K562 (cell line): ENCODE results near the gene DNAJB12. TPM values are rescaled to one million over a fixed set of nuclear protein-coding genes. Genes with fewer than 3 reads are reported as not detected.

Source experiments
- CBX1 ChIP-seq: sonication (generic); IDR thresholded peaks from 2 replicates; pipeline ENCODE4 v1.6.1; 2016; ENCODE audit warnings: antibody characterized with exemption, low read depth, mild to moderate bottlenecking
- CCNT2 ChIP-seq: IDR thresholded peaks from 2 replicates; pipeline ENCODE4 v1.6.1; 2011; ENCODE audit warnings: borderline replicate concordance, low read depth, mild to moderate bottlenecking, moderate library complexity, mixed read lengths, low read length; ENCODE audit not compliant: insufficient read length; ENCODE audit errors: extremely low read depth
- ELF2 ChIP-seq: fragments of 250-450 bp; sonication (Bioruptor Pico); IDR thresholded peaks from 2 replicates; pipeline ENCODE4 v1.5.0; 2021; ENCODE audit warnings: mild to moderate bottlenecking
- FOXA3 ChIP-seq, 2 experiments: fragments of 450-650 bp in 1 of 2; sonication (generic) in 1 of 2; formaldehyde crosslinking; IDR thresholded peaks in 1 of 2; conservative IDR thresholded peaks in 1 of 2; 2 replicates each; pipeline versions ENCODE4 v1.4.0 to v1.8.0; 2020 to 2022; ENCODE audit warnings: mild to moderate bottlenecking in 2 of 2, missing genetic modification reagents in 1 of 2
- GABPB1 ChIP-seq: sonication (generic); formaldehyde crosslinking; IDR thresholded peaks from 2 replicates; pipeline ENCODE4 v1.8.0; 2022; ENCODE audit warnings: mild to moderate bottlenecking, missing genetic modification reagents
- L3MBTL2 ChIP-seq: fragments of 450-650 bp; IDR thresholded peaks from 2 replicates; pipeline ENCODE4 v1.6.1; 2016; ENCODE audit warnings: mild to moderate bottlenecking, moderate library complexity
- SREBF2 ChIP-seq: sonication (generic); formaldehyde crosslinking; IDR thresholded peaks from 2 replicates; pipeline ENCODE4 v1.4.0; 2020; ENCODE audit warnings: mild to moderate bottlenecking, missing genetic modification reagents
- SRSF7 ChIP-seq: fragments of 200-400 bp; formaldehyde crosslinking; optimal IDR thresholded peaks from 2 replicates; pipeline ENCODE3; 2017; ENCODE audit warnings: mild to moderate bottlenecking, low read depth, low read length
- ZNF384 ChIP-seq: IDR thresholded peaks from 2 replicates; pipeline ENCODE4 v1.6.1; 2012; ENCODE audit warnings: low read depth, low read length, improper control_type of control experiment
- ZNF583 ChIP-seq: fragments of 250-450 bp; sonication (Bioruptor Pico); IDR thresholded peaks from 2 replicates; pipeline ENCODE4 v1.4.0; 2020
- ZNF766 ChIP-seq: fragments of 200-800 bp; sonication (Bioruptor generic); conservative IDR thresholded peaks from 2 replicates; pipeline ENCODE4 v1.6.1; 2016; ENCODE audit warnings: missing genetic modification characterization, missing compliant biosample characterization
- polyA plus RNA-seq, 8 experiments: library from polyadenylated mRNA; depleted of rRNA in 4 of 8; stranded (reverse) in 5 of 8; unstranded in 3 of 8; fragments of >200 nt; fragmentation: Nextera tagmentation in 2 of 8; fragmentation: Illumina TruSeq in 1 of 8; extraction: Ambion mirVana in 2 of 8; extraction: Trizol in 1 of 8; gene quantifications; 2 replicates each; pipeline versions ENCODE4 v1.2.1 to v1.2.3, GENCODE V29; 2011 to 2014; ENCODE audit warnings: inconsistent platforms in 1 of 8, missing spikeins in 1 of 8
- total RNA-seq, 7 experiments: library from RNA; depleted of rRNA in 6 of 7; stranded (reverse); fragments of >200 nt in 6 of 7; fragmentation: Illumina TruSeq in 2 of 7; extraction: Trizol in 2 of 7; gene quantifications; 2 replicates each; pipeline versions ENCODE4 v1.2.1 to v1.2.3, GENCODE V29; 2011 to 2021; ENCODE audit warnings: low replicate concordance in 1 of 7
- TF ChIP-seq, protein P1 (sequence below): fragments of 450-650 bp; formaldehyde crosslinking; conservative IDR thresholded peaks from 2 replicates; pipeline ENCODE4 v1.4.0; 2022; ENCODE audit warnings: mild to moderate bottlenecking, missing genetic modification characterization
- TF ChIP-seq, protein P2 (sequence below): fragments of 450-650 bp; IDR thresholded peaks from 2 replicates; pipeline ENCODE4 v1.7.1; 2018; ENCODE audit warnings: mild to moderate bottlenecking, low read depth; ENCODE audit not compliant: partially characterized antibody
- TF ChIP-seq, protein P3 (sequence below): IDR thresholded peaks from 2 replicates; pipeline ENCODE4 v1.6.1; 2016; ENCODE audit warnings: missing genetic modification characterization, missing compliant biosample characterization
- TF ChIP-seq, protein P4 (sequence below): fragments of 450-650 bp; IDR thresholded peaks from one replicate; pipeline ENCODE4 v1.6.1; 2018; ENCODE audit warnings: mild to moderate bottlenecking, moderate library complexity; ENCODE audit not compliant: partially characterized antibody
- TF ChIP-seq, protein P5 (sequence below), 2 experiments: fragments of 450-650 bp in 1 of 2; IDR thresholded peaks; 2 replicates each; pipeline ENCODE4 v1.6.1; 2011 to 2017; ENCODE audit warnings: low read depth in 2 of 2, antibody characterized with exemption in 1 of 2, borderline replicate concordance in 1 of 2, low read length in 1 of 2, mild to moderate bottlenecking in 1 of 2, mixed read lengths in 1 of 2; ENCODE audit not compliant: control insufficient read depth in 1 of 2

The DNAJB12 gene
- total and polyA plus RNA-seq, 9 of the 15 experiments (the other 6 are each of a cell fraction or from before 2014, with no cell fraction given): 3.5 to 31.5 (median 20.3) TPM

DNA sequence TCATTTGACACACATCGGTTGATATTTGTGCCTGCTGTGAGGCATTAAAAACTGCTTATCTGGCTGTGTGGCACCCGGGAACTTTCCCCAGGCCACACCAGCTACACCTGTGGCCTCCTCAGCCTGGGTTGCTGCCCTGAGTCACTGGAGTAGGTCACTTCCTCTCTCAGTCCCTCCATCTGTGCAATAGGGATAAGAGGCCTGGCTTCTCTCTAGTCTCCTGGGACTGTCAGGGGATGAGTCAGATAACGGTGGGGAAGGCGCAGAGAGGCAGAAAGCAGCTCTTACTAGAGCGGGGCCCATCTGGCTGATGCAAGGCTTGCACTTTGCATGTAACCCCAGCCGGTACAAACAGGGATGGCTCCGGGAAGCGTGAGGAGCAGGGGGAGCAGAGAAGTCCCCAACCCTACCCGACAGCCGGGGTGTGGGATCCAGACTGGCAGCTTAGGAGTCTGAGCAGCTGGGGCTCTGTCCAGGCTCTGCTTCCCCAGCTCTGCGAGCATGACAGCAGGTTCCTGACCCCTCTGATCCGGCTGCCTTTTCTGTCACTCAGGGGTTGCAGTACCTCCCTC, 34.0 kb downstream of the DNAJB12 start (continued):
- TF ChIP-seq SRSF7 (no peak), ZNF766 (peak; percentile 93), SREBF2 (no peak), GABPB1 (CRISPR knock-in tag) (peak; percentile 95), FOXA3 (CRISPR knock-in tag; conservative IDR thresholded peaks at IDR 0.05 in 1 of 2, IDR thresholded peaks at IDR 0.05 in 1 of 2) (peak in 1 of 2 experiments; percentile 85; a peak in 1 of 4 replicates), ZNF384 (peak; percentile 11; the same call in 1 of the 2 replicates), L3MBTL2 (peak; percentile 78), CBX1 (peak; percentile 91; the same call in 1 of the 2 replicates), ELF2 (CRISPR knock-in tag) (0 out of 2 replicates have a peak, but pooled peaks have one; percentile 15), ZNF583 (CRISPR knock-in tag) (peak; percentile 91), CCNT2 (peak; percentile 96)
- TF ChIP-seq, protein P1, sequence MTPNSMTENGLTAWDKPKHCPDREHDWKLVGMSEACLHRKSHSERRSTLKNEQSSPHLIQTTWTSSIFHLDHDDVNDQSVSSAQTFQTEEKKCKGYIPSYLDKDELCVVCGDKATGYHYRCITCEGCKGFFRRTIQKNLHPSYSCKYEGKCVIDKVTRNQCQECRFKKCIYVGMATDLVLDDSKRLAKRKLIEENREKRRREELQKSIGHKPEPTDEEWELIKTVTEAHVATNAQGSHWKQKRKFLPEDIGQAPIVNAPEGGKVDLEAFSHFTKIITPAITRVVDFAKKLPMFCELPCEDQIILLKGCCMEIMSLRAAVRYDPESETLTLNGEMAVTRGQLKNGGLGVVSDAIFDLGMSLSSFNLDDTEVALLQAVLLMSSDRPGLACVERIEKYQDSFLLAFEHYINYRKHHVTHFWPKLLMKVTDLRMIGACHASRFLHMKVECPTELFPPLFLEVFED (CRISPR knock-in tag): no peak; the same call in none of the 2 replicates
- TF ChIP-seq, protein P2, sequence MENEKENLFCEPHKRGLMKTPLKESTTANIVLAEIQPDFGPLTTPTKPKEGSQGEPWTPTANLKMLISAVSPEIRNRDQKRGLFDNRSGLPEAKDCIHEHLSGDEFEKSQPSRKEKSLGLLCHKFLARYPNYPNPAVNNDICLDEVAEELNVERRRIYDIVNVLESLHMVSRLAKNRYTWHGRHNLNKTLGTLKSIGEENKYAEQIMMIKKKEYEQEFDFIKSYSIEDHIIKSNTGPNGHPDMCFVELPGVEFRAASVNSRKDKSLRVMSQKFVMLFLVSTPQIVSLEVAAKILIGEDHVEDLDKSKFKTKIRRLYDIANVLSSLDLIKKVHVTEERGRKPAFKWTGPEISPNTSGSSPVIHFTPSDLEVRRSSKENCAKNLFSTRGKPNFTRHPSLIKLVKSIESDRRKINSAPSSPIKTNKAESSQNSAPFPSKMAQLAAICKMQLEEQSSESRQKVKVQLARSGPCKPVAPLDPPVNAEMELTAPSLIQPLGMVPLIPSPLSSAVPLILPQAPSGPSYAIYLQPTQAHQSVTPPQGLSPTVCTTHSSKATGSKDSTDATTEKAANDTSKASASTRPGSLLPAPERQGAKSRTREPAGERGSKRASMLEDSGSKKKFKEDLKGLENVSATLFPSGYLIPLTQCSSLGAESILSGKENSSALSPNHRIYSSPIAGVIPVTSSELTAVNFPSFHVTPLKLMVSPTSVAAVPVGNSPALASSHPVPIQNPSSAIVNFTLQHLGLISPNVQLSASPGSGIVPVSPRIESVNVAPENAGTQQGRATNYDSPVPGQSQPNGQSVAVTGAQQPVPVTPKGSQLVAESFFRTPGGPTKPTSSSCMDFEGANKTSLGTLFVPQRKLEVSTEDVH: peak; percentile 90
- TF ChIP-seq, protein P3, sequence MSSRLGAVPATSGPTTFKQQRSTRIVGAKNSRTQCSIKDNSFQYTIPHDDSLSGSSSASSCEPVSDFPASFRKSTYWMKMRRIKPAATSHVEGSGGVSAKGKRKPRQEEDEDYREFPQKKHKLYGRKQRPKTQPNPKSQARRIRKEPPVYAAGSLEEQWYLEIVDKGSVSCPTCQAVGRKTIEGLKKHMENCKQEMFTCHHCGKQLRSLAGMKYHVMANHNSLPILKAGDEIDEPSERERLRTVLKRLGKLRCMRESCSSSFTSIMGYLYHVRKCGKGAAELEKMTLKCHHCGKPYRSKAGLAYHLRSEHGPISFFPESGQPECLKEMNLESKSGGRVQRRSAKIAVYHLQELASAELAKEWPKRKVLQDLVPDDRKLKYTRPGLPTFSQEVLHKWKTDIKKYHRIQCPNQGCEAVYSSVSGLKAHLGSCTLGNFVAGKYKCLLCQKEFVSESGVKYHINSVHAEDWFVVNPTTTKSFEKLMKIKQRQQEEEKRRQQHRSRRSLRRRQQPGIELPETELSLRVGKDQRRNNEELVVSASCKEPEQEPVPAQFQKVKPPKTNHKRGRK (tag): no peak
- TF ChIP-seq, protein P4, sequence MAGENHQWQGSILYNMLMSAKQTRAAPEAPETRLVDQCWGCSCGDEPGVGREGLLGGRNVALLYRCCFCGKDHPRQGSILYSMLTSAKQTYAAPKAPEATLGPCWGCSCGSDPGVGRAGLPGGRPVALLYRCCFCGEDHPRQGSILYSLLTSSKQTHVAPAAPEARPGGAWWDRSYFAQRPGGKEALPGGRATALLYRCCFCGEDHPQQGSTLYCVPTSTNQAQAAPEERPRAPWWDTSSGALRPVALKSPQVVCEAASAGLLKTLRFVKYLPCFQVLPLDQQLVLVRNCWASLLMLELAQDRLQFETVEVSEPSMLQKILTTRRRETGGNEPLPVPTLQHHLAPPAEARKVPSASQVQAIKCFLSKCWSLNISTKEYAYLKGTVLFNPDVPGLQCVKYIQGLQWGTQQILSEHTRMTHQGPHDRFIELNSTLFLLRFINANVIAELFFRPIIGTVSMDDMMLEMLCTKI: no peak
- TF ChIP-seq, protein P5, sequence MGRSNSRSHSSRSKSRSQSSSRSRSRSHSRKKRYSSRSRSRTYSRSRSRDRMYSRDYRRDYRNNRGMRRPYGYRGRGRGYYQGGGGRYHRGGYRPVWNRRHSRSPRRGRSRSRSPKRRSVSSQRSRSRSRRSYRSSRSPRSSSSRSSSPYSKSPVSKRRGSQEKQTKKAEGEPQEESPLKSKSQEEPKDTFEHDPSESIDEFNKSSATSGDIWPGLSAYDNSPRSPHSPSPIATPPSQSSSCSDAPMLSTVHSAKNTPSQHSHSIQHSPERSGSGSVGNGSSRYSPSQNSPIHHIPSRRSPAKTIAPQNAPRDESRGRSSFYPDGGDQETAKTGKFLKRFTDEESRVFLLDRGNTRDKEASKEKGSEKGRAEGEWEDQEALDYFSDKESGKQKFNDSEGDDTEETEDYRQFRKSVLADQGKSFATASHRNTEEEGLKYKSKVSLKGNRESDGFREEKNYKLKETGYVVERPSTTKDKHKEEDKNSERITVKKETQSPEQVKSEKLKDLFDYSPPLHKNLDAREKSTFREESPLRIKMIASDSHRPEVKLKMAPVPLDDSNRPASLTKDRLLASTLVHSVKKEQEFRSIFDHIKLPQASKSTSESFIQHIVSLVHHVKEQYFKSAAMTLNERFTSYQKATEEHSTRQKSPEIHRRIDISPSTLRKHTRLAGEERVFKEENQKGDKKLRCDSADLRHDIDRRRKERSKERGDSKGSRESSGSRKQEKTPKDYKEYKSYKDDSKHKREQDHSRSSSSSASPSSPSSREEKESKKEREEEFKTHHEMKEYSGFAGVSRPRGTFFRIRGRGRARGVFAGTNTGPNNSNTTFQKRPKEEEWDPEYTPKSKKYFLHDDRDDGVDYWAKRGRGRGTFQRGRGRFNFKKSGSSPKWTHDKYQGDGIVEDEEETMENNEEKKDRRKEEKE (IDR thresholded peaks at IDR 0.05; ENCODE audit: borderline replicate concordance in 1 of 2, control insufficient read depth in 1 of 2, low read depth in 2 of 2, low read length in 1 of 2): peak in 1 of 2 experiments; percentile 74; a peak in 2 of 4 replicates
